SK-N-MC (cell line): Measurements from ENCODE around the gene ATP8B2.
"Not testable (repeated sequence)": the region's sequence is repeated elsewhere in the genome, so short reads cannot be mapped to it uniquely, and the experiment has no call there.

Experiments used
- EZH2 ChIP-seq: fragments of 200-600 bp; sonication (generic); IDR thresholded peaks from one replicate; pipeline ENCODE4 v1.6.1; 2017; ENCODE audit warnings: antibody characterized with exemption
- POLR2AphosphoS5 ChIP-seq: IDR thresholded peaks from 2 replicates; pipeline ENCODE4 v1.6.1; 2012; ENCODE audit warnings: mild to moderate bottlenecking, low read depth, low read length, borderline replicate concordance

DNA sequence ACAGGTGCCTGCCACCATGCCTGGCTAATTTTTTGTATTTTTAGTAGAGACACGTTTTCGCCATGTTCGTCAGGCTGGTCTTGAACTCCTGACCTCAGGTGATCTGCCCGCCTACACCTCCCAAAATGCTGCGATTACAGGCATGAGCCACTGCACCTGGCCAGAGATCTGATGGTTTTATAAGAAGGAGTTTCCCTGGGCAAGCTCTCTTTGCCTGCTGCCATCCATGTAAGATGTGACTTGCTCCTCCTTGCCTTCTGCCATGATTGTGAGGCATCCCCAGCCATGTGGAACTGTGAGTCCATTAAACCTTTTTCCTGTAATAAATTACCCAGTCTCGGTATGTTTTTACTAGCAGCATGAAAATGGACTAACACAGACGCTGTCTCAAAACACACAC is 16.2 kb upstream of the ATP8B2 start:
- TF ChIP-seq POLR2AphosphoS5, EZH2: not testable (repeated sequence)
